T-helper 9 cell (primary cell): ENCODE measurements around the gene INTS13.
"Not testable (repeated sequence)": the region's sequence is repeated elsewhere in the genome, so short reads cannot be mapped to it uniquely, and the experiment has no call there.

Experiments used
- DNase-seq: peaks from one replicate; pipeline ENCODE4 v3.0.0-alpha.2; 2020

INTS13 gene

DNA sequence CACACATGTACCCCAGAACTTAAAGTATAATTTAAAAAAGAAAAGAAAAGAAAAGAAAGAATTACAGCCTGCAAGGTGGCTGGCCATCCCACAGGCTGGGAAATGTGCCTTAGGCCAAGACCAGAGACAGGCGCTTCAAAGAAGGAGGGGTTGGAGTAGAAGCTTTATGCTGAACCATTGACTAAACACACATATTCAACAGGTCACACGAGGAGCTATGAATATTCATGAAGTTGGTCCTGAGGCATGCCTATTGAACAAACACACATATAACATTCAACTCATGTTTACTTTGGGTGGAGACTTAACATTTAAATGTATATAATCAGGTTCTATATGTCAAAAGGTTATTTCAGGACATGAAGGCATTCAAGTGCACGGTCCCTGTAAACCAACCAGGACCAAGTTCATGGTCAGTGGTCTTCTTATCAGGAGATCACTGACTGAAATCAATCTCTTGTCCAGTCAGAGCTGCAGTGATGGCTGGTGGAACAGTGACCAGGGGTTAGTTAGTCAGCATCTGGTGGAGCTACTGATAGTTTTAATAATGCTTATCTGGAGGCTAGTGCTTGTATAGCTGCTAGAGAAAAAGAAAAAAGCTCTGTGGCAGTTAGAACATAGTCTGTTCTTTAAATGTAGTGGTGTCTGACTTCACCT, 69.2 kb downstream of the INTS13 start:
- no peak for DNase-seq

GRCh38 chr12:26867080-26867479, 70.7 kb downstream of the INTS13 start:
- DNase-seq, result no peak

- no peak for DNase-seq
These were observed 74.3 kb downstream of the INTS13 start for GRCh38 chr12:26863515-26863914.

- DNase-seq, result not testable (repeated sequence)
These were observed 75.0 kb downstream of the INTS13 start for GRCh38 chr12:26862787-26863186.

DNA sequence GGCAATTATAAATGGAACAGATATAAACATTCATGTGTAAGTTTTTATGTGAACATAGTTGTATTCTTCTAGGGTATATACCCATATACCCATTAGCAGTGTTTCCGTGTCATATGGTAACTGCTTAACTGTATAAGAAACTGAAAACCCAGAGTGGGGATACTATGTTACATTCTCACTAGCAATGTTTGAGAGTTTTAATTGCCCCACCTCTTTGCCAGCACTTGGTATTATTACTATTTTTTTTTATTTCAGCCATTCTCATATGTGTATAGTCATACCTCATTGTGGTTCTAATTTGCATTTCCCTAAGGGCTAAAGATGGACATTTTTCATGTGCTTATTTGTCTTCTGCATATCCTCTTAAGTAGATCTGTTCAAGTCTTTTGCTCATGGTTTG, 76.1 kb downstream of the INTS13 start:
- DNase-seq, result no peak

DNA sequence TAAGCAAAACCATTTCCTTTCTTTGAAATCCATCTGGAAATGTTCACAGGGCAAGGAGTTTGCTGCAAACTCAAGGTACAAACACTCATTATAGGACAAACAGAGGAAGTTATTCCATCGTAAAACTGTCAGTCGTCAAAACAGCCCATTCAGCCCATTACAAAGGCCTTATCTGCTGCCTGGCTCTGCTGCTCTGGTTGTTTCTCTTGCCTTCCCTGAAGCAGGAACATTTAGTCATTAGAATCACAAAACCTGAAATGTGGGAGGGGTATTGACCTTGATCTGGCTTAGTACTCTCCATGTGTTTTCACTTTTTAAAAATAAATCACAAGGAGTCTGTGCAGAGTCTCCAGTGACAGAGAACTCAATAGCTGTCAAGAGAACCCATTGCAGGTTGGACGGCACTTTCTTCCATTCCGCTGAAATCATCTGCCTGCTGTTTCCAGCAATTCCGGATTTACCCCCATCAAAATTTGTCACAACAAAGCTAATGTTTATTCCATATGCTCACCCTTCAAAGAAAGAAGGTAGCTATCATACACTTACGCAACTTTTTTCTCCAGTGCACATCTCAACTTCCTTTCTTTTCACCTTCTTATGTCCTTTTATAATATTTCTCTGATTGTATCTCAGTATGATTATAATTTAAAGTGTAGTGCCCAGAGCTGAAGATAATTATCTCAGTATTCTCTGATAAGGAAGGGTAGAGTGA, 80.2 kb downstream of the INTS13 start:
- DNase-seq, result no peak

DNA sequence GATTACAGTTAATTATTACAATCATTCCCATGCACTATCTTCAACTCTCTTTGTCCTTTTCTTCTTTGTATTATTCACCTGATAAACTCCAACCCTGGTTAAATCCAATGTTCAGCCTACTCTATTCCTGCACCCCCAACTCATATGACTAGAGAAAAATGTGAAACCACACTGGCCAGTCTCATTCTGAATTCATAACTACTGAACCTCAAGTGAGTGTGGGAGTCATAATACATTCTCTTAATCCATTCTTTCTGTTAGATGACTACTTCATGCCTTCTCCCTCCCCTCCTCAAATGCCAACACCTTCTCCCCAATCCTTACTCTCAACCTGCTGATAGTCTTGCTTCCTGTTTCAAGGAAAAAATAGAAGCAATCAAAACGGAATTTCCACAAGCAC, 82.4 kb downstream of the INTS13 start:
- no peak for DNase-seq
